Renal cortex interstitium (tissue), 15 donors: Measurements from ENCODE around the gene PRDM16. TPM values are rescaled to one million over a fixed set of nuclear protein-coding genes. Genes with fewer than 3 reads are reported as not detected.

Experiments used
- DNase-seq, 11 donors: peaks; one replicate each; pipeline ENCODE4 v3.0.0-alpha.2; 2013; ENCODE audit warnings: low read depth in 9 of 11, low spot score in 4 of 11; ENCODE audit errors: extremely low read depth in 1 of 11
- long read RNA-seq, 16 experiments: transcript quantifications; one replicate each; lab custom pipeline, GENCODE V29; 2026
- polyA plus RNA-seq, 3 donors: library from polyadenylated mRNA; unstranded; fragments of 120-200 nt; gene quantifications; one replicate each; pipeline ENCODE4 v1.2.1, GENCODE V29; 2013; ENCODE audit not compliant: insufficient read length in 3 of 3

PRDM16 gene
- 10 to 100 TPM in 1 of 3 donors, 1 to 10 TPM in 2; 5.8 to 14.6 (median 7.3) TPM for polyA plus RNA-seq
- long read RNA-seq, donor 1, partial matches to known transcripts = 0 of 1 reads
- long read RNA-seq, donor 1, other reads (novel, unspliced or antisense) = 0 of 1 reads
- long read RNA-seq, donor 2 = 0 reads
- long read RNA-seq, donor 3, partial matches to known transcripts = 0 of 1 reads
- long read RNA-seq, donor 3, other reads (novel, unspliced or antisense) = 0 of 1 reads
- long read RNA-seq, donor 4, partial matches to known transcripts = 0 of 1 reads
- long read RNA-seq, donor 4, other reads (novel, unspliced or antisense) = 0 of 1 reads
- long read RNA-seq, donor 5 = 0 reads
- long read RNA-seq, donor 6, partial matches to known transcripts = 0 of 1 reads
- long read RNA-seq, donor 6, other reads (novel, unspliced or antisense) = 0 of 1 reads
- long read RNA-seq, donor 7, partial matches to known transcripts = 0 of 1 reads
- long read RNA-seq, donor 7, other reads (novel, unspliced or antisense) = 0 of 1 reads
- long read RNA-seq, donor 8, partial matches to known transcripts = 0 of 2 reads
- long read RNA-seq, donor 8, other reads (novel, unspliced or antisense) = 0 of 2 reads
- long read RNA-seq, donor 9, partial matches to known transcripts = 0 of 1 reads
- long read RNA-seq, donor 9, other reads (novel, unspliced or antisense) = 0 of 1 reads
- long read RNA-seq, donor 10, partial matches to known transcripts = 0 of 2 reads
- long read RNA-seq, donor 10, other reads (novel, unspliced or antisense) = 0 of 2 reads
- long read RNA-seq, donor 11, partial matches to known transcripts = 0 of 1 reads
- long read RNA-seq, donor 11, other reads (novel, unspliced or antisense) = 0 of 1 reads
- long read RNA-seq, donor 12, partial matches to known transcripts = 0 of 1 reads
- long read RNA-seq, donor 12, other reads (novel, unspliced or antisense) = 0 of 1 reads
- long read RNA-seq, donor 13, partial matches to known transcripts = 0 of 2 reads
- long read RNA-seq, donor 13, other reads (novel, unspliced or antisense) = 0 of 2 reads
- long read RNA-seq, donor 14, partial matches to known transcripts = 0 of 1 reads
- long read RNA-seq, donor 14, other reads (novel, unspliced or antisense) = 0 of 1 reads
- long read RNA-seq, donor 15 = 0 reads
- long read RNA-seq, donor 16, partial matches to known transcripts = 0 of 3 reads
- long read RNA-seq, donor 16, other reads (novel, unspliced or antisense) = 0 of 3 reads

DNA sequence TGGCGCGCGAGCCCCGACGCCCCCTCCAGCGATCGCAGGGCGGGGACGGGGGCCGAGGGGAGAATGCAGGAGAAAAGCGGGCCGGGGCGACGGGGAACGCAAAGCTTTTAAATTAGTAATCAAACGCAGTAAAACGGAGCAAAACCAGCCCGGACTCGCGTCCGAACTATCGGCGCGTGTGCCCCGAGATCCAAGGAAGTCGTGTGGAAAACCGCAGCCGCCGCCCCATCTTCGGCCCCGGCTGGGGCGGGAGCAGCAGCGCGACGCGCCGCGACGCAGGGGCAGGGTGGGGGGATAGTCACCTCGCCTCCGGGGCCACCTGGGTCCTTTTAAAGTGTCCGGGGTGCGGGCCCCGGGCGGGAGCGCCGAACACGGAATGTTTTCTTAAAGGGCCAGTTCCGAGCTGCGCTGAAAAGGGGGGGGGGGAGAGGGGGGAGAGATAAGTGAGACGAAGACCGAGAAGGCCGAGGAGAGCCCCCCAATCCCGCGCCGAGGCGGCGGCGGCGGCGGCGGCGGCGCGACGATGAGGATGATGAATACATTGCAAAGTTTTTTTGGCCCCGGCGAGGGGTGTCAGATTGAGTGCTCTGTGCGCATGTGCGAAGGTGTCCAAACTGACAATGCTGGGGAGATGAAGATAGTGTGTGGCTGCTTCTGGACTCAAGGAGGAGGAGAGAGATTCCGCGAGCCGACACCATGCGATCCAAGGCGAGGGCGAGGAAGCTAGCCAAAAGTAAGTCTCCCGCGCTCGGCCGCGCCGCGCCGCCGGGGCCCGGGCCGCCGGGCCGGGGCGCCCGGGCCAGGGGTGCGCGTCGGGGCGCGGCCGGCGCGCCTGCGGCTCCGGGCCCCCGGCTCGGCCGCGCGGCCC, at the start of gene PRDM16:
PRDM16 (plus strand) TSS at position 640 of the 868 bp plus-strand sequence; CDS start at position 697, 57 bp downstream.
- no peak for DNase-seq

DNA sequence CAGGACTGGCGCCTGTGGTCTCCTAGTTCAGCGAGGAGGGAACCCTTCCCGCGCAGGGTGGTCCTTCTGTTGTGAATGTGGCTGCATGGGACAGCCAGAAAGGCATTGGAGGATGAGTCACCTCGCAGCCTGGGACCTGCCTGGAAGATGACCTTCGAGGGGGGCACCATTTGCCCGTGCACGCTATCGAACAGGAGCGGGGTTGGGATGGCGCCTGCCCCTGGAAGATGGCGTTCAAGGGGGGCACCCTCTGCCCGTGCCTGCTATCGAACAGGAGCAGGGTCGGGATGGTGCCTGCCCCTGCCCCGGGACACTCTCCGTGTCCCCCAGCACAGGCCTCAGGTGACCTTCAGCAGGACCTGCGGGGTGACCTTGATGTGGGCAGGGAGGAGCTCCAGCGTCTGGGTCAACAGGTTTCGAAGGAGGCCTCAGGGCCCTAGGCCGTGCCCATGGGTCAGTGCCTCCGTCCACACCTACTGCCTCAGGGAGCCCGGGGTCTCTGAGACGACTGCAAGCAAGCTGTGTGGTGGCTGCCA, 49.4 kb upstream of the PRDM16 start:
- DNase-seq = no peak

DNA sequence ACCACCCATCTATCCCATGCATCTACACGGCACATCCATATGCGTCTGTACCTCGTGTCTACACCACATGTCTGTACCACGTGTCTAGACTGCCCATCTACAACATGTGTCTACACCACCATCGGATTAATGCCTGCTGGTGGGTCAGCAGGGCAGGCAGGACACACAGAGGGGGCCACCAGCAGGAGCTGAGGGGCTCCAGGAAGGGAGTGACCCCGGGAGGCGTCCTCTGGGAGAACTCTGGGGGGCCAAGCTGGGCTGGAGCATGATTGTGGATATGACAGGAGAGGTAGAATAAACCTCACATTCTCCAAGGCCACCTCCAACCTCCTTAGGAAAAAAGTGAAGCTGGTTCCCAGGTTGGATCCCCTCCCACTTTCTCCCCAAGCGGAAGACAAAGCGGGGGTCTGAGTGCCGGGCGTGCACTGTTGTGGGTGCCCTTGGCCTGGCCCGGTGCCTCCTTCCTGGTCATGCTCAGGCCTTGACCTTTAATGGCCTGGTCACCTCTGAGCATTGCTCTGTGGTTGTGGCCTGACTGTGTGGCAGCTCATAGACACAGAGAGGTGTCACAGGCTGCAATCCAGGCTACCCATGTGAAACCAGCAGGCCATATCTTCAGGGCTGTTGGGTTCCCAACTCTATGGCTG, 48.6 kb upstream of the PRDM16 start:
- no peak for DNase-seq

DNA sequence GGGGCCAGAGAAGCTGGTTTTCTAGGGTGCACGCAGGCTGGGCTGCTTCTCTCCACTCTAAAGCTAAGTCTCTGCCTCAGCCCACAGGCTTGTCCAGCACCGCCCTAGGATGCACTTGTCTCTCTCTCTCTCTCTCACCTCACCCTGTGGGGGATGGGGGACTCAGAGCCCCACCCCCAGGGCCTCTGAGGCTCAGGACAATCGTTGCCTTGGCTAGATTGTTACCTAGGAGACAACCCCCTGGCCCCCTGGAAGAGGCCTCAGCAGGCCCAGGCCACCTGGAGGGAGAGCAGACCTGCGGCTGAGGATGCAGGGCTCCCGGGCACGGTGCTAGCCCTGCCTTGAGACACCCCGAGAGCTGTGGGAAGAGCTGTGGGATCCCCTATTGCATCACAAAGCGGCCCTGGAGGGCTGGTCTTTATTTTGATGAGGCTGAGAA, 47.8 kb upstream of the PRDM16 start, which contains the start of gene ACTRT2:
ACTRT2 (plus strand) TSS at position 235 of the 439 bp plus-strand sequence. CDS start 220 bp downstream, outside the sequence.
- DNase-seq = no peak

DNA sequence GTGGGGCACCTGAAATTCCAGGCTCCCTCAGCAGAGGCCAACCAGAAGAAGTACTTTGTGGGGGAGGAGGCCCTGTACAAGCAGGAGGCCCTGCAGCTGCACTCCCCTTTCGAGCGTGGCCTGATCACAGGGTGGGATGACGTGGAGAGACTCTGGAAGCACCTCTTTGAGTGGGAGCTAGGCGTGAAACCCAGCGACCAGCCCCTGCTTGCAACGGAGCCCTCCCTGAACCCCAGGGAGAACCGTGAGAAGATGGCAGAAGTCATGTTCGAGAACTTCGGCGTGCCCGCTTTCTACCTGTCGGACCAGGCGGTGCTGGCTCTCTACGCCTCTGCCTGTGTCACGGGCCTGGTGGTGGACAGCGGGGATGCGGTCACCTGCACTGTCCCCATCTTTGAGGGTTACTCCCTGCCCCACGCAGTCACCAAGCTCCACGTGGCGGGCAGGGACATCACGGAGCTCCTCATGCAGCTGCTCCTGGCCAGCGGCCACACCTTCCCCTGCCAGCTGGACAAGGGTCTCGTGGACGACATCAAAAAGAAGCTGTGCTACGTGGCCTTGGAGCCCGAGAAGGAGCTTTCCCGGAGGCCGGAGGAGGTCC, 47.1 kb upstream of the PRDM16 start:
- no peak for DNase-seq

DNA sequence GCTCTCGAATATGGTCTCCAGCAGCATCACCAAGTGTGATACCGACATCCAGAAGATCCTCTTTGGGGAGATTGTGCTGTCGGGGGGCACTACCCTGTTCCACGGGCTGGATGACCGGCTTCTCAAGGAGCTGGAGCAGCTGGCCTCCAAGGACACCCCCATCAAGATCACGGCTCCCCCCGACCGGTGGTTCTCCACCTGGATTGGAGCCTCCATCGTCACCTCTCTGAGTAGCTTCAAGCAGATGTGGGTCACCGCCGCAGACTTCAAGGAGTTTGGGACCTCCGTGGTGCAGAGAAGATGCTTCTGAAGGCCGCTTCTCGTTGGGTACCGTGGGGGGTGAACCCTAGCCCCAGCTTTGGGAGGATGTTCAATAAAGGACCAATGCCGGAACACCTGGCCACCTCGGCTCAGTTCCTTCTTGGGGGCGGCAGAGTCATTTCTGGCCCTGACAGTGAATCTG, 46.5 kb upstream of the PRDM16 start:
- DNase-seq = no peak

DNA sequence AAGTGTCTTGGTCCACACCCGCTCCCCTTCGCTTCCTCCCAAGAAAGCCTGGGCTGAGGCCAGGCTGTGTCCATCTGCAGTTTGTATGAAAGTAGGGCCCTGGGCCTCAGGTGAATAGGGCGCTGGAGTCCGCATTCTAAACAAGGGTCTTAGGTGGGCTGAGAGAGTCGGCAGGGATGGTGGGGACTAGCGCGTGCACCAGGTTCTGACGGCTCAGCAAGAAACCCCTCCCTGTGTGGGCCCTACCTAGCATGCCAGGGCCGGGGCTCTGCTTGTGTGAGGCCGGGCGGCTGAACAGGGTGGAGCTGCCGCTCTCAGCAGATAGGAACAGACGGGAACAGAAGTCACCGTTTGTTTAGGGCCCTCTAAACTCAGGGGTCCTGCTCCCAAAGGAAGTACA, 46.0 kb upstream of the PRDM16 start:
- no peak for DNase-seq

DNA sequence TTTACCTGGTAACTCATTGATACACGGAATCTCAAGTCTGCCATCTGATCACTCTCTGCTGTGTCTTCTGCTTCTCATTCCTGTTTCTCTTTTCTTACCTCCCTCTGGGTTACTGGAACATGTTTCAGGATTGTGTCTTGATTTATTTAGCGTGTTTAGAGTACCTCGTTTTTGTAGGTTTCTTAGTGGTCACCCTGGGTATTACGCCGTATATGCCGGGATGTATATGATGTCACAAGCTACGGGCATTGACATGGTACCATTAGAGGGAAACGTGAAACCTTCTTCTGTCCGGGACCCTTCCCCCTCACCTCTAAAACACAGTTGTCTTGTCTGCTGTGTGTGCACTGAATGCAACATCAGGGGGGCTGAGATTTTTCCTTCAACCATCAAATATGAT, 45.0 kb upstream of the PRDM16 start:
- no peak for DNase-seq

DNA sequence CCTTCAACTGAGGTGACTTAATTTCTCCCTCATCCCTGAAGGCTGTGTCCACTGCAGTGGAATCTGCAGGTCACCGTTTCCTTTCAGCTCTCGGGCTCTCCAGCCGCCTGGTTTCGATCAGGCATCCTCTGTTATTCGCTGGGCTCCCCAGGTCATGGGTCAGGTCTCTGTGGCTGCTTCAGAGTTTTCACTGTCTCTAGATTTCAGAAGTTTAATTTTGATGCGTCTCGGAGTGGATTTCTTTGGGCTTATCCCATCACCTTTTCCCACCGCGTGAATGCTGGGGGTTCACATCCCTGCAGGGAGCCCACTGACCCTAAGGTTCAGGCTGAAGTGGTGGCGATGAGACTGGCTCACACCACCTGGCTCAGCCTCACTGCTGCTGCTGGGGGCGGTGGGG, 44.4 kb upstream of the PRDM16 start:
- no peak for DNase-seq

DNA sequence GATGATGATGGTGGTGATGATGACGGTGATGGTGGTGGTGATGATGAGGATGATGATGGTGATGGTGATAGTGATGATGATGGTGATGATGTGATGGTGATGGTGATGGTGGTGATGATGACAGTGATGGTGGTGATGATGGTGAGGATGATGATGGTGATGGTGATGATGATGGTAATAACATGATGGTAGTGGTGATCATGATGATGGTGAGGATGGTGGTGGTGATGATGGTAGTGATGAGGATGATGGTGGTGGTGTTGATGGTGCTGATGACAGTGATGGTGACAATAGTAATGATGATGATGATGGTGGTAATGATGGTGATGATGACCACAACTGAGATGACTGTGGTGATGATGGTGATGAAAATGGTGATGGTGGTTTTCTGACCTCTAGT, 42.9 kb upstream of the PRDM16 start:
- no peak for DNase-seq

DNA sequence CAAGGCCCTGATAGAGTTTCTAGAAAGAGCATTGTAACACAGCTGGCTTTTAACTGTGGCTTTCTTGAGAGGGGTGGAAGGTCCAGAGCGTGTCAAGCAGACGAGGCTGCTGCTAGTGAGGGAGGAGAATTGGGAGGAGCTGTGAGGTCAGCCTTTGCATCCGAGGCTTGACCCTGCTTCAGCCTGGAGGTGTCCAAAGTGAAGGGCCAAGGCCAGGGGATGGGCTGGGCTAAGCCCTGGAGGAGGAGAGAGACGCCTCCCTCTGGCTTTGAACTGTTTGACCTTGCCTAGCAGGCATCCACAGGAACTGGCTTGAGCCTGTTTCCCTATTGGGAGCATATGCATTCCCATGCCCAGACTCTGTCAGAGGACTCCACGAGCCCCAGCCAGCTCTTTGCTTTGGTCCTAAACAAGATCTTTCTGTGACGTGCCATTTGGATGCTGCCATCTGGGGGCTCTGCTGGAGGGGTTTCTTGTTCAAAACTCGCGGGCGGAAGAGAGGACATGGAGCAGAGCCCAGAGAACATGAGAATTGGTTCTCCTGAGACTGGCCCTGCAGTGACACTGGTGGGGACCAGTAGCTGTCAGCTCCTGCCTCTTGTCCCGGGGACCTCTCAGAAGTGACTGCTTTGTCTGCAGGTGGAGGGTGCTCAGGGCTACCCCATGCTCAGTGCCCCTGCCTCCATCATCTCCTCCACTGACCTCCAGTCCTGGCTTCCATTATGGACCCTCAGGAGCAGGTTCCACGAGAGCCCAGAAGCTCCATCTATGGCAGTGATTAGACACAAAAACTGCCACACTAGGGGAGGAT, 42.2 kb upstream of the PRDM16 start:
- no peak for DNase-seq

DNA sequence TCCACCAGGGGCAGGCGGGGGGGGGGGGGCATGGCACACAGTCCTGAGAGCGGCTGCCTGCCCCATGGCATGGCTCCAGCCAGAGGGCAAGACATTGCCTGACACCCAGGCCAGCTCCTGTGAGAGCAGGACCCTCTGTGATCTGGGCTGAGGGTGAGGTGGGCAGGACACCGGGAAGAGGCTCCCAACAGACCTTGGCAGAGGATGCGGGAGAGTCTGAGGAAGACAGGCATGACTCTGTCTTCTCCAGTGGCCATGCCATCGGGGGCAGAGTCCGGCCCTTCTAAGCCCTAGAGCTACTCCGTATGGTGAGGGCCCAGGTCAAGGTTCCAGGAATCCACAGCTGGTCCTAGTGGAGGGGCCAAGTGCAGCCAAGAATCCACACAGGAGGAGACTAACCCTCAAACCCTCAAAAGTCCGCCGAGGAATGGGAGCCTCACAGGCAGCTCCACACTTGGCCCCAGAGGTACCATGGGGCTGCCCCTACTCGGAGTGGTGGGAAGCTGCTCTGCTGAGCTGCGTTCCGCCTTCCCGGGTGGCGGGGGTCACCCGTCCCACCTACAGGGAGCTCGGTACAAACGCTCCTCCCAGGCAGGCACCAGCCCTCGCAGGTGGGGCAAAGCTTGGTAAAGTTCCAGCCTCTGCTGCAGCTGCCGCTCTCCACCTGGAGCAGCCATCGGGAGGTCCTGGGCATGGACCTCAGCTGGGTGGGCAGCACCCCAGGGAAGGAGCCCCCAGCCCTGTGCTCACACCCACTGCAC, 41.2 kb upstream of the PRDM16 start:
- DNase-seq = no peak

DNA sequence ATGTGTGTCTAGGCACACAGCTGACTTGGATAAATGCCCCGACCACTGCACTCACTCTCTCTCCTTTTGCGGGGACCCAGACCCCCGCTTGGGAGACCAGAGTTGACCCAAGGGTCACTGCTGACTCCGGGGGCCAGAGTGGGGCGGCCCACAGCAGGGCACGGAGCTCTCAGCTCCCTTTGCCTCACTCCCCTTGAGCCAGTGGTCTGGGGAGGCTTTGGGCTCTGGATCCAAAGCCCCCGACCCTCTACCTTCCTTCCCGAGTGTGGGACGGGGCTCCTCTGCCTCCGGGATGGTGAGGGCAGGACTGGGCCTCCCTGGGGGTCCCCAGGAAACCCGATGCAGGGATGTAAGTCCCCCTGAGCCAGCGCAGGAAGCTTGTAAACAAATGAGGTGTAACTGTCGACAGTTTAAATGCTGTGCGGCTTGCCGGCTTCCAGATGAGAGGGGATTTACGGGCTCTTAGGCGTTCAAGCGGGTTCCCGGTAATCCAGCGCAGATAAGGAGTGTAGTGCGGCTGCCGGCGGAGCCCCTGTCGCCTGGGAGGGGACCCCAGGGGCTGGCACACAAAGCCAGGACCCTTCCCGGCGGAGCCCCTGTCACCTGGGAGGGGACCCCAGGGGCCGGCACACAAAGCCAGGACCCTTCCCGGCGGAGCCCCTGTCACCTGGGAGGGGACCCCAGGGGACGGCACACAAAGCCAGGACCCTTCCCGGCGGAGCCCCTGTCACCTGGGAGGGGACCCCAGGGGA, 40.3 kb upstream of the PRDM16 start:
- peak in 2 of 11 donors; percentile 15 to 22 for DNase-seq

DNA sequence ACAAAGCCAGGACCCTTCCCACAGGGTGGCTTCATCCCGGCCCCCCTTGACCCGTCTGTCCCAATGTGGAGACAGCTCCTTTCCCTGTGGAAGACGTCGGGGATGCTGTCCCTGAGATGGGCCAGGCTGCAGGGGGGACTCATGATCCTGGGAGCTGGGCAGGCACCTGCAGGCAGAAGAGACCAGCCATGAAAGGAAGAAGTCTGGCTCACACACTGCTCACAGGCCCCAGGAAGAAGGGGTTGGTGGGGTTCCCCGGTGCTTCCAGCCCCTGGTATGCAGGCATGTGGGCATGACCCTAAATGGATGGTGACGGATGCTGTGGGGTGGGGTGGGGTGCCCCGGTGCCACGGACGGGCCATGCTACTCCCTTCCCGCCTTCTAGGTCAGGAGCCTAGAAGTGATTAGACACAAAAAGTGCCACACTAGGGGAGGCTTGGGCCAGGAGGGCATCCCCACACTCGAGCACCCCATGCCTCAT, 39.5 kb upstream of the PRDM16 start:
- DNase-seq = no peak
